HEK293T (cell line): ENCODE data around the gene CCIN.
"Not testable (repeated sequence)": the region's sequence is repeated elsewhere in the genome, so short reads cannot be mapped to it uniquely, and the experiment has no call there.

ENCODE experiments used
- CTCF ChIA-PET: fragments of 350-600 bp; formaldehyde crosslinking; extraction: SDS; loops from one replicate; lab custom pipeline; 2021; ENCODE audit warnings: antibody characterized with exemption, inconsistent platforms; lab: Yijun Ruan, JAX
- POLR2A ChIA-PET: fragments of 350-600 bp; formaldehyde crosslinking; extraction: SDS; loops from one replicate; lab custom pipeline; 2020; ENCODE audit warnings: antibody characterized with exemption, inconsistent platforms; lab: Yijun Ruan, JAX
- DNase-seq: peaks from one replicate; pipeline ENCODE4 v3.0.0; 2012; ENCODE audit warnings: mixed read lengths; ENCODE audit errors: extremely low spot score
- ARNT ChIP-seq: fragments of 450-650 bp; IDR thresholded peaks from 2 replicates; pipeline ENCODE4 v1.6.1; 2017; ENCODE audit warnings: mild to moderate bottlenecking
- BHLHE40 ChIP-seq: fragments of 450-650 bp; IDR thresholded peaks from 2 replicates; pipeline ENCODE4 v1.6.1; 2016; ENCODE audit warnings: mild to moderate bottlenecking, moderate library complexity, borderline replicate concordance
- CTBP1 ChIP-seq: fragments of 450-650 bp; IDR thresholded peaks from 2 replicates; pipeline ENCODE4 v1.6.1; 2016; ENCODE audit warnings: borderline replicate concordance
- ELF4 ChIP-seq: fragments of 450-650 bp; IDR thresholded peaks from 2 replicates; pipeline ENCODE4 v1.6.1; 2017; ENCODE audit warnings: antibody characterized with exemption
- FOXA1 ChIP-seq: fragments of 450-650 bp; IDR thresholded peaks from 2 replicates; pipeline ENCODE4 v1.6.1; 2016; ENCODE audit warnings: mild to moderate bottlenecking
- FOXK2 ChIP-seq: fragments of 450-650 bp; IDR thresholded peaks from 2 replicates; pipeline ENCODE4 v1.6.1; 2016; ENCODE audit warnings: mild to moderate bottlenecking
- FOXM1 ChIP-seq: fragments of 450-650 bp; IDR thresholded peaks from 2 replicates; pipeline ENCODE4 v1.6.1; 2017; ENCODE audit warnings: mild to moderate bottlenecking, borderline replicate concordance
- HDGF ChIP-seq: fragments of 450-650 bp; IDR thresholded peaks from 2 replicates; pipeline ENCODE4 v1.6.1; 2017; ENCODE audit warnings: antibody characterized with exemption, borderline replicate concordance
- L3MBTL2 ChIP-seq: fragments of 450-650 bp; conservative IDR thresholded peaks from 2 replicates; pipeline ENCODE4 v1.6.1; 2016; ENCODE audit warnings: mild to moderate bottlenecking
- LEF1 ChIP-seq: fragments of 450-650 bp; IDR thresholded peaks from 2 replicates; pipeline ENCODE4 v1.6.1; 2017; ENCODE audit warnings: mild to moderate bottlenecking, borderline replicate concordance
- NFRKB ChIP-seq: fragments of 450-650 bp; IDR thresholded peaks from 2 replicates; pipeline ENCODE4 v1.6.1; 2016; ENCODE audit warnings: mild to moderate bottlenecking, moderate library complexity
- SP1 ChIP-seq: fragments of 450-650 bp; IDR thresholded peaks from 2 replicates; pipeline ENCODE4 v1.6.1; 2017
- SUZ12 ChIP-seq: fragments of 450-650 bp; IDR thresholded peaks from 2 replicates; pipeline ENCODE4 v1.6.1; 2016; ENCODE audit warnings: mild to moderate bottlenecking
- TARDBP ChIP-seq: fragments of 450-650 bp; IDR thresholded peaks from 2 replicates; pipeline ENCODE4 v1.6.1; 2016
- ZNF384 ChIP-seq: fragments of 450-650 bp; IDR thresholded peaks from 2 replicates; pipeline ENCODE4 v1.6.1; 2016
- TF ChIP-seq, protein P1 (sequence below): fragments of 450-650 bp; IDR thresholded peaks from 2 replicates; pipeline ENCODE4 v1.6.1; 2016

The CCIN gene

DNA sequence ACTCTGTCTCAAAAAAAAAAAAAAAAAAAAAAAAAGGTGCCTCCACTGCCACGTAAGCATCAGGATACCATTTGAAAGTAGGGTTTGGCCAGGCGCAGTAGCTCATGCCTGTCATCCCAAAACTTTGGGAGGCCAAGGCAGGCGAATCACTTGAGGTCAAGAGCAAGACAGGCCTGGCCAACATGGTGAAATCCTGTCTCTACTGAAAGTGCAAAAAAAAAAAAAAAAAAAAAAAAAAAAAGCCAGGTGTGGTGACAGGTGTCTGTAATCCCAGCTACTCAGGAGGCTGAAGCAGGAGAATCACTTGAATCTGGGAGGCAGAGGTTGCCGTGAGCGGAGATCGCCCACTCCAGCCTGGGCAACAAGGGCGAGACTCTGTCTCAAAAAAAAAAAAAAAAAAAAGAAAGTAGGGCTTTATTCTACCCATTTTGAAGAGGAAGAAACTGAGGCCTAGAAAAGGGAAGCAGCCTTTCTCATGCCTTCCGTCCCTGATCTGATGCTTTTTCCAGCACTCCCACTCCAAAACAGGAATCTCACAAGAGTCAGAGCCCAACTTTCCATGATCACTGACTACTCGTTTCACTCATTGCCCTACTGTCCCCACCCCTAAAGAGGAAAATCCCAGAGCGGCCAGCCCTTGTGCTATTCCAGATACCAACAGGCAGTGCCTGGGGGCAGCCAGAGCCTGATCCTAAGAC is 16.3 kb upstream of the CCIN start:
- DNase-seq: no peak
- TF ChIP-seq CTBP1: no peak
- TF ChIP-seq ELF4: no peak
- TF ChIP-seq BHLHE40: no peak
- TF ChIP-seq NFRKB: no peak
- TF ChIP-seq ZNF384: no peak
- TF ChIP-seq FOXM1: no peak
- TF ChIP-seq ARNT: no peak
- TF ChIP-seq FOXA1: no peak
- no peak for TF ChIP-seq L3MBTL2
- TF ChIP-seq FOXK2: no peak
- TF ChIP-seq SP1: no peak
- no peak for TF ChIP-seq LEF1
- ChIA-PET CTCF (no interaction called here), POLR2A (no interaction called here)

DNA sequence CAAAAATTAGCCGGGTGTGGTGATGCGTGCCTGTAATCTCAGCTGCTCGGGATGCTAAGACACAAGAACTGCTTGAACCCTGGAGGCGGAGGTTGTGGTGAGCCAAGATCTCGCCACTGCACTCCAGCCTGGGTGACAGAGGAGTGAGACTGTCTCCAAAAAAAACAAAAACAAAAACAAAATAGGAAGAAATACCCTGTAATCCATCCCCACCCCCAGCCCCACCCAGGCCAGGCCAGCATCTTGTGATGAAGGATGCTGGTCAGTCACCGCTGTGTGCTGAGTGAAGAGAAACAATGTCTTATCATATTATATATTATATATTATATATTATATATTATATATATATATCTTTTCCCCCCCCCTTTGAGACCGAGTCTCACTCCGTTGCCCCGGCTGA is 15.4 kb upstream of the CCIN start:
- no peak for TF ChIP-seq FOXK2
- no peak for TF ChIP-seq LEF1
- no peak for TF ChIP-seq HDGF
- TF ChIP-seq, protein P1, sequence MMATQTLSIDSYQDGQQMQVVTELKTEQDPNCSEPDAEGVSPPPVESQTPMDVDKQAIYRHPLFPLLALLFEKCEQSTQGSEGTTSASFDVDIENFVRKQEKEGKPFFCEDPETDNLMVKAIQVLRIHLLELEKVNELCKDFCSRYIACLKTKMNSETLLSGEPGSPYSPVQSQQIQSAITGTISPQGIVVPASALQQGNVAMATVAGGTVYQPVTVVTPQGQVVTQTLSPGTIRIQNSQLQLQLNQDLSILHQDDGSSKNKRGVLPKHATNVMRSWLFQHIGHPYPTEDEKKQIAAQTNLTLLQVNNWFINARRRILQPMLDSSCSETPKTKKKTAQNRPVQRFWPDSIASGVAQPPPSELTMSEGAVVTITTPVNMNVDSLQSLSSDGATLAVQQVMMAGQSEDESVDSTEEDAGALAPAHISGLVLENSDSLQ: no peak
- no peak for TF ChIP-seq SP1
- no peak for TF ChIP-seq L3MBTL2
- no peak for TF ChIP-seq ZNF384
- DNase-seq: no peak
- POLR2A ChIA-PET: no interaction called here
- CTCF ChIA-PET: no interaction called here

DNA sequence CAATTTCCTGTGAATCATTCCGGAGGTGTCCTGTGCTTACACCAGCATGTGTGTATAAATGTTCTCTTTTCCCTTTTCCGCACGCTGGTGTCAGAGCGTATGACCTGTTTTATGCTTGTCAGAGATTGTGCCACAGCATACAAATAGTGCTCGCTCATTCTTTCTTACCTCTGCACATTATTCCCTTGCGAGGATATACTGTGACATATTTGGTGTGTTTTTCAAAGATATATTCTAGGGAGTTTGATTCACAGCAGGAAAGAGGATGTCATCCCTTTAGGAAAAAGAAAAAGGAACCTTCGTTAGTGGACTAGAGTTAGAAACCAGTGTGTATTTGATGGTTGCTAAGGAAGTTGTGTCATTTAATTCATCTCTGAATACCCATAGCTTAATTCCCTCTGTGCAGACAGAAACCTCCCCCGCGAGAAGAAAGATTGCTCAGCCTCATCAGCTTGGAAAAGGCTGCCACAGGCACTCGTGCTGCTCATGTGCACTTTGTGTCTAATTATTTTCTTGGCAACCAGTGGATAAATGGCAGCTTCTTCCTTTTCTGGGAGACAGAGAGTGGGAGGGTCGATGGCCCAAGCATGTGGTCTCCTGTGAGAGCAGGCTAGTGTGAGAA is 14.7 kb upstream of the CCIN start:
- no peak for DNase-seq
- TF ChIP-seq FOXM1 (no peak), HDGF (no peak), CTBP1 (no peak), TARDBP (no peak), LEF1 (no peak), FOXK2 (no peak), ARNT (no peak), FOXA1 (no peak), SP1 (no peak), L3MBTL2 (no peak), BHLHE40 (no peak), SUZ12 (no peak)
- TF ChIP-seq, protein P1: no peak
- ChIA-PET POLR2A (no interaction called here), CTCF (no interaction called here)

DNA sequence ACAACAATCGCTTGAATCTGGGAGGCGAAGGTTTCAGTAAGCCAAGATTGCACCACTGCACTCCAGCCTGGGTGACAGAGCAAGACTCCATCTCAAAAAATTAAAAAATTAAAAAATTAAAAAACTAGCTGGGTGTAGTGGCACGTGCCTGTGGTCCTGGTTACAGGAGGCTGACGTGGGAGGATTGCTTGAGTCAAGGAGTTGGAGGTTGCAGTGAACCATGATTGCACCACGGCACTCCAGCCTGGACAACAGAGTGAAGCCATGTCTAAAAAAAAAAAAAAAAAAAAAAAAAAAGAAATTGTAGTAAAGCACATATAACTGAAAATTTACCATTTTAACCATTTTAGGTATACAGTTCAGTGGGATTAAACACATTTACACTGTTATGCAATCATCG is 13.1 kb upstream of the CCIN start:
- TF ChIP-seq HDGF (no peak), TARDBP (no peak), SUZ12 (no peak), FOXM1 (no peak), ARNT (no peak), NFRKB (no peak), L3MBTL2 (no peak), CTBP1 (no peak), LEF1 (no peak), ZNF384 (no peak), BHLHE40 (no peak), FOXK2 (no peak), FOXA1 (no peak), SP1 (no peak), ELF4 (no peak)
- TF ChIP-seq, protein P1: no peak
- ChIA-PET POLR2A (no interaction called here), CTCF (no interaction called here)
- no peak for DNase-seq

DNA sequence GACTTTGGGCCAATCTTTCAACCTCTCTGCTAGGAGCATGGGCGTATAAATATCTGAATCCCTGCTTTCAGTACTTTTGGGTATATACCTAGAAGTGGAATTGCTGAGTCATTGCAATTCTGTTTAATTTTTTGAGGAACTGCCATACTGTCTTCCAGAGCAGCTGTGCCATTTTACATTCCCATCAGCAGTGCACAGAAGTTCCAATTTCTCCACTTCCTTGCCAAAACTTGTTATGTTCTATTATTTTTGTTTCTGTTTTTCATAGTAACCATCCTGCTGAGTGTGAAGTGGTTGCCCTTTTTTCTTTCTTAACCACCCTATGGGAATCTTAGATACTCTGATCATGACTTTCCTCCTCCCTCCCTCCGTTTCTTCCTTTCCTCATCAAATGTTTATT is 11.1 kb upstream of the CCIN start:
- TF ChIP-seq HDGF (no peak), FOXK2 (no peak), LEF1 (no peak), SUZ12 (no peak)
- DNase-seq: no peak
- ChIA-PET POLR2A (no interaction called here), CTCF (no interaction called here)

DNA sequence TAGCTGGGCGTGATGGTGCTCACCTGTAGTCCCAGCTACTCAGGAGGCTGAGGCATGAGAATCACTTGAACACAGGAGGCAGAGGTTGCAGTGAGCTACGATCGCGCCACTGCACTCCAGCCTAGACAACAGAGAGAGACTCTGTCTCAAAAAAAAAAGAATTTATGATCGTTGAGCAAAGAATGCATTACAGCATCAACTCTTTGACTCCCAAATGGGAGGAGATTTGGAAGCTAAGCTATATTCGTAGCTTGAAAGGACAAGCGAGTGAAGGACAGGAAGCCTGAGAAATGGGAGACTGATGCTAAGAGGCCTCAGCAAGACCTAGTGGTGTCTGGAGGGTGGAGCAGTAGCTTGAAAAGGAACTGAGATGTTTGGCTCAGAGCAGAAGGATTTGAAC is 10.3 kb upstream of the CCIN start:
- CTCF ChIA-PET: no interaction called here
- DNase-seq: no peak
- POLR2A ChIA-PET: no interaction called here
- TF ChIP-seq LEF1 (no peak), TARDBP (no peak), ZNF384 (no peak), FOXM1 (no peak), BHLHE40 (no peak), SP1 (no peak), FOXK2 (no peak), SUZ12 (no peak)

DNA sequence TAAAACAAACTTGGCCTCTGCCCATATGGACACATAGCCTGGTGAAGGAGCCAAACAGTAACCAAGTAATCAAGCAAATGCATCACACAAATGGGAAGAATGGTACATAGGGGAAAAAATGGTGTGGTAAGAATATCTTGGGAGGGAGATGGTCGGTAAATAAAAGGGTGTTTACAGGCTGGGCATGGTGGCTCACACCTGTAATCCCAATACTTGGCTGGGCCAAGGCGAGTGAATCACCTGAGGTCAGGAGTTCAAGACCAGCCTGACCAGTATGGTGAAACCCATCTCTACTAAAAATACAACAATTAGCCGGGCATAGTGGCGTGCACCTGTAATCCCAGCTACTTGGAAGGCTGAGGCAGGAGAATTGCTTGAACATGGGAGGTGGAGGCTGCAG is 9.7 kb upstream of the CCIN start:
- POLR2A ChIA-PET, DNase-seq, CTCF ChIA-PET: not testable (repeated sequence)

DNA sequence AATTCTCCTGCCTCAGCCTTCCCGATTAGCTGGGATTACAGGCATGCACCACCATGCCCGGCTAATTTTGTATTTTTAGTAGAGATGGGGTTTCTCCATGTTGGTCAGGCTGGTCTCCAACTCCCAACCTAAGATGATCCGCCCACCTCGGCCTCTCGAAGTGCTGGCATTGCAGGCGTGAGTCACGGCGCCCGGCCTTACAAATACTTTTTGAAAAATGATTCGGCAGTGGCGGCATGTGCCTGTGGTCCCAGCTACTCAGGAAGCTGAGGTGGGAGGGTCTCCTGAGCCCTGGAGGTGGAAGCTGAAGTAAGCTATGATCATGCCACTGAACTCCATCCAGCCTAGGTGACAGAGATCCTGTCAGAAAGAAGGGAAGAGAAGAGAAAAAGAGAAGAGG is 9.1 kb upstream of the CCIN start:
- DNase-seq, POLR2A ChIA-PET: not testable (repeated sequence)

More for the DNA sequence above, 9.1 kb upstream of the CCIN start:
- CTCF ChIA-PET: interaction anchor here (0.7 kb wide), 1 partner anchor 48 kb away, joined by 3 read pairs; no protein-coding TSS in a partner anchor
